GM12872 (cell line): Measurements from ENCODE around the gene CRADD.

Experiments used
- CTCF ChIP-seq: IDR thresholded peaks from 3 replicates; pipeline ENCODE4 v1.5.1; 2011; ENCODE audit warnings: low read depth, mild to moderate bottlenecking, low read length, moderate library complexity; ENCODE audit not compliant: insufficient read depth

Gene CRADD

GRCh38 chr12:93642751-93643150 is 34.4 kb upstream of the CRADD start:
- no peak for TF ChIP-seq CTCF

- TF ChIP-seq CTCF = no peak
Measured at GRCh38 chr12:93645702-93646101, 31.5 kb upstream of the CRADD start.

- TF ChIP-seq CTCF = no peak
Measured at GRCh38 chr12:93650626-93651025, 26.5 kb upstream of the CRADD start.

- no peak for TF ChIP-seq CTCF
Measured at GRCh38 chr12:93653079-93653478, 24.1 kb upstream of the CRADD start.

GRCh38 chr12:93653712-93654111 is 23.5 kb upstream of the CRADD start:
- TF ChIP-seq CTCF = no peak

GRCh38 chr12:93654421-93654820 is 22.8 kb upstream of the CRADD start:
- TF ChIP-seq CTCF = no peak

GRCh38 chr12:93657071-93657470 is 20.1 kb upstream of the CRADD start:
- no peak for TF ChIP-seq CTCF

- TF ChIP-seq CTCF = no peak
Measured at GRCh38 chr12:93661021-93661420, 16.2 kb upstream of the CRADD start.
